Spleen (tissue), 7 donors: ENCODE data around the gene TBR1.

Source experiments
- POLR2A ChIP-seq, 3 donors: fragments of 450-650 bp; IDR thresholded peaks; one replicate each; pipeline ENCODE4 v1.5.1; 2017; ENCODE audit warnings: antibody characterized with exemption in 3 of 3, mild to moderate bottlenecking in 1 of 3
- TF ChIP-seq, protein P1 (sequence below), 11 experiments: fragments of 200-600 bp in 7 of 11; fragments of 450-650 bp in 4 of 11; sonication (generic) in 4 of 11; IDR thresholded peaks in 8 of 11; conservative IDR thresholded peaks in 3 of 11; 1 replicate in 7 of 11; 2 replicates in 4 of 11; pipeline versions ENCODE4 v1.4.0 to v1.8.0; 2016 to 2021; ENCODE audit warnings: antibody characterized with exemption in 11 of 11, inconsistent platforms in 4 of 11, mild to moderate bottlenecking in 1 of 11
- donor health status: DM: no; HTN: no; CAD: no; lungs with moderate emphysema.
- donor health status: DM: no; HTN: no; CAD: no.
- donor health status: DM: no; HTN: no; CAD: no.

DNA sequence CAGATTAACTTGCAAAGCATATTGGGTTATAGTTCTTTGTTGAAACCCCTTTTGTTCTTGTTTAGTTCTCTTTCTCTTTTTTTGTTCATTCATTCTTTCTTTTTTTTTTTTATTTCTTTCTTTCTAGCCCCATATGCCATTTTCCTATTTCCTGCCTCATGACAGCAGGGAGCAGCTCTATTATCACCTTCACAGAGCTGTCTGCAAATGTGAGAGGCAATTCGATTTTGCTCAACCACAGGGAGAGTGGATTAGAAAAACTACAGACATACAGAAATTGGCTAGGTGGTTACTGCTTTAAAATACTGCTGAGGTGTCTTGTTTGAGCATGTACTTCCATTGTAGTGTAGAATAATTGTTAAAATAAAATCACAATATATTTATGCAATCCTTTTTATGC is 44.2 kb upstream of the TBR1 start:
- TF ChIP-seq, protein P1, sequence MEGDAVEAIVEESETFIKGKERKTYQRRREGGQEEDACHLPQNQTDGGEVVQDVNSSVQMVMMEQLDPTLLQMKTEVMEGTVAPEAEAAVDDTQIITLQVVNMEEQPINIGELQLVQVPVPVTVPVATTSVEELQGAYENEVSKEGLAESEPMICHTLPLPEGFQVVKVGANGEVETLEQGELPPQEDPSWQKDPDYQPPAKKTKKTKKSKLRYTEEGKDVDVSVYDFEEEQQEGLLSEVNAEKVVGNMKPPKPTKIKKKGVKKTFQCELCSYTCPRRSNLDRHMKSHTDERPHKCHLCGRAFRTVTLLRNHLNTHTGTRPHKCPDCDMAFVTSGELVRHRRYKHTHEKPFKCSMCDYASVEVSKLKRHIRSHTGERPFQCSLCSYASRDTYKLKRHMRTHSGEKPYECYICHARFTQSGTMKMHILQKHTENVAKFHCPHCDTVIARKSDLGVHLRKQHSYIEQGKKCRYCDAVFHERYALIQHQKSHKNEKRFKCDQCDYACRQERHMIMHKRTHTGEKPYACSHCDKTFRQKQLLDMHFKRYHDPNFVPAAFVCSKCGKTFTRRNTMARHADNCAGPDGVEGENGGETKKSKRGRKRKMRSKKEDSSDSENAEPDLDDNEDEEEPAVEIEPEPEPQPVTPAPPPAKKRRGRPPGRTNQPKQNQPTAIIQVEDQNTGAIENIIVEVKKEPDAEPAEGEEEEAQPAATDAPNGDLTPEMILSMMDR (IDR thresholded peaks at IDR 0.05 in 8 of 11, conservative IDR thresholded peaks at IDR 0.05 in 3 of 11) = no peak
- TF ChIP-seq POLR2A (IDR thresholded peaks at IDR 0.05) = no peak
